GDM1 (cell line): Measurements from ENCODE around the gene SLC3A2.

Experiments
- DNase-seq: peaks from one replicate; lab custom pipeline; 2025; lab: John Stamatoyannopoulos, UW

SLC3A2 gene

DNA sequence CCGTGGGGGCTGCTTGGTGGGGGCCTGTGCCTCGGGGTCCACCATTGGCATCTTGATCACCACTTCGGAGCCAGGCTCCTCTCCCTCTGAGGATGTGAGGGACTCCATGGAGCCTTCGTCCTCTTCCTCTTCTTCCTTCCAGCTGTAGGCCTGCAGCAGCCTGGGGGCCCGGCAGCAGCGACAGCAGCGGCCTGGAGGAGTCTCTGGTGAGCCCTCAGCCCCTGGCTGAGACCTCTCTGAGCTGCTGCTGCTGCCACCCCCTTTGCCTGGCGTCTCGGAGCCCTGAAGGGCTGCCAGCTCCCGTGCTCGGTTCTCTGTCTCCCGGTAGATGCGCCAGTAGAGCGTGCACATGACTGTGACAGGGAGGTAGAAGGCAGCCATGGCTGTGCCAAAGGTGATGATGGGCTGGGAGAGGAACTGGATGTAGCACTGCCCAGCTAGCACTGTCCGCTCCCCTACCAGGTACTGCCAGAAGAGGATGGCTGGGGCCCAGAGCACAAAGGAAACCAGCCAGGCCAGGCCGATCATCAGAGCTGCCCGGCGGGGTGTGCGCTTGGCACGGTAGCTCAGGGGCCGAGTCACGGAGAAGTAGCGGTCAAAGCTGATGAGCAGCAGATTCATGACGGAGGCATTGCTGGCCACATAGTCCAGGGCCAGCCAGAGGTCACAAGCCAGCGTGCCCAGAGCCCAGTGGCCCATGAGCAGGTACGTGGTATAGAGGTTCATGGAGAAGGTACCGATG lies 29.6 kb downstream of the SLC3A2 start:
- DNase-seq = no peak

DNA sequence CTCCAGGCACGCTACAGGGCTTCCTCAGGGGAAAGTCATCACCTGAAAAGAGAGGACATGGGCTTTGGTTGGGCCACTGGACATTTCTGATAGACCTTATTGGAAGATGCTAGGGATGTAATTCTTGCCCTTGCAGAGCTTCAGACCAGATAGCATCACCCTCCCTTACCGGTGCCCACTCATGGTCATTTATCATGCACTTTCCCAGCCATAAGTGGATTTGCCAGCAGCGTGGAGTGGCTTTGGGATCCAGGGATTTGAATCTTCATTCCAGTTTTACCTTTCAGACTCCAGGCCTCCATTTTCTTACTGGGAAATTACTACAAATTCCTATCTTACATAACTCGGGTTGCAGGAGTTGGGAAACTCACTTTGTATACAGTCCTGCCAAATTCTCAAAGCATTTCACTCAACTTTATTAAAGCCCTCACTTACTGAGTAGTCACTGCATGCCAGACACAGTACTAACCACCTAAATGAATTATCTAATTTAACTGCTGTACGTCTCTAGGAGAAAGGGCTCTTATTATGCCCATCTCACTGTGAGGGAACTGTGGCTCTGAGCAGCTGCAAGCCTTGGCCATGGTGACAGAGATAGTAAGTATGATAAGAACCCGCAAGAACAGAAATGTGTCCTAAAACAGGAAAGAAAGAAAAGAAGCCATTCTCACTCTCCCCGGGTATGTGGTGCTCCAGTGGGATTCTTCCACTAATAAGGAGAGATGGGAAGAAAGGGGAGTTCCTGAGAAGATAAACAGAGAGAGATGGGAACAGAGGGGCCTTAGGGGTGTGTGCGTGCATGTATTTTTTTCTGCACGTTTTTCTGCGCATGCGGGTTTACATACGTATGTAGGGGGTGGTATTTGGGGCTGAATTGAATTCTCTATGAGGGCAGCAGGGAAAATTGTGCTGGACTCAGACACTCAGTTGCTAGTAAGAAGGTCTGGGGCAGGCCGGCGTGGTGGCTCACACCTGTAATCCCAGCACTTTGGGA lies 30.7 kb downstream of the SLC3A2 start:
- no peak for DNase-seq

DNA sequence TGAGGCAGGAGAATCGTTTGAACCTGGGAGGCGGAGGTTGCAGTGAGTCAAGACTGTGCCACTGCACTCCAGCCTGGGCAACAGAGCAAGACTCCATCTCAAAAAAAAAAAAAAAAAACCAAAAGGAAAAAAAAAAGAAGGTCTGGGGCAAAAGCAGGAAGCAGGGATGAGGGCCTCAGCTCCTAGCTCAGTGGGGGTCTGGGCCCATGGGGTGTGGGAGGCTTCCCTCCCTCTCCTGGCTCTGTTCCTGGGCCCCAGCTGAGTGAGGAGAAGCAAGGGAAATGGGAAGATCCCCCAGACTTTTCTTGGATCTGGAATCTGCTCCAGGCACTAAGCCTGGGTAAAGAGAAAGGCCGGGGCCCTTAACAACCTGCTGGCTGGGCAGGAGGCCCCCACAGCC lies 31.6 kb downstream of the SLC3A2 start:
- no peak for DNase-seq

GRCh38 chr11:62914416-62914815 lies 33.7 kb downstream of the SLC3A2 start:
- DNase-seq = no peak

DNA sequence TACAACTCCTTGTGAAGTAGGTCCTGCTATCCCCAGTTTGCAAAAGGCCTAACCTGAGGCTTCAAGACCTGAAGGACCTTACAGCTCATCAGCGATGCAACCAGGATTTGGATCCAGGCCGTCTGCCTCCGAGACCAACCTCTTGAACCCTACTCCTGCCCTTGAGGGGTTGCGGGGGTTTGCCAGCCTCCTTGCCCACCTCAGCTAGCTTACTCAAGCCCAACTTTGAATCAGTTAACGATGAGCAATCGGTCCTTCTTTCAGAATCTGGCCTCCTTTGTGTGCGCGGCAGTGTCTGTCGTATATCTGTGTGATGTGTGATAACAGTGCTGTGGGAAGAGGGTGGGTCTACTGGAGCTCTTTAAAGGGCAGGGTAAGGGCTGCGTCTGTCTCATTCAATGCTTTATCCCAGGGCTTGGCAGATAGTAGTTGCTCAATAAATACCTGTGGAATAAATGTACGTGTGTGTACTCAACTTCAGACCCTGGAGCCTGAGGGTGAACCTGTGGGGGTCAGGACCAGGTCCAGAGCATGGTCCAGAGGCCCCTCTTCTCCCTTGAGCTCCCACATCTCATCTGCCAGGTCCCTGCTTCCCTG lies 37.3 kb downstream of the SLC3A2 start:
- DNase-seq = no peak

DNA sequence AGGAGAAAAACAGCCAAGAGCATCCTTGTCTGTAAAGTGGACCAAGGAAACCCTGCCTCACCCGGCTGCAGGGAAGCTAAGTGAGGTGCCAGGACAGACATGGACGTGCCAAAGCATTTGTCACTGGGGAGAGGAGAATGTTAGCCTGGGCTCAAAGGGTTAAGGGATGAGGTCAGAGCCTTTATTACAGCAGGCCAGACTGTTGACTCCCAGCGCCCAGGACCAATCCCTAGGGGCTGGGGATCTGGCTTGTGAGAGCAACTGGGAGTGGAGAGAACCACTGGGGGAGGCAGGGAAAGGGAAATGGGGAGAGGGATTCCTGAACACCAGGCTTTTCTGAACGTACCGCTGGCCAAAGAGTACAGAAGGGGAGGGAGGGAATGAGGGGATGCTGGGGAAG lies 37.8 kb downstream of the SLC3A2 start:
- no peak for DNase-seq

DNA sequence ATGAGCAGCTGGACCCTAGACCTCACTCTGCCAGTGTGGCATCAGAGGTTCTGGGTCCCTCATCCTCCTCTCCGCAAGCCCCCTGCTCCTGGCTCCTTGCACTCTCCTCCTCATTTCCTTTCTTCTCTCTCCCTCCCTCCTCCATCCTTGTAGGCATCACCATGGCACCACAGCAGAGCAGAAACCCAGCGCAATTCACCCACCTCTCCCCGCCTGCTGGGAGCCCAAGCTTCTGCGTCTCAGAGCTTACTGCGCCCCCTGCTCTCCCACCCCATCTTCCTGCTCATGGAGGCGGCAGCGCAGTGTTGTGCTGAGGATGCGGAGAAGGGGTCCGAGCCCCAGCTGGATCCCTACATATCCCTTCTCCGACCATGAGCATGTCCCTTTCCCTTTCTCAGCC lies 38.8 kb downstream of the SLC3A2 start:
- no peak for DNase-seq

DNA sequence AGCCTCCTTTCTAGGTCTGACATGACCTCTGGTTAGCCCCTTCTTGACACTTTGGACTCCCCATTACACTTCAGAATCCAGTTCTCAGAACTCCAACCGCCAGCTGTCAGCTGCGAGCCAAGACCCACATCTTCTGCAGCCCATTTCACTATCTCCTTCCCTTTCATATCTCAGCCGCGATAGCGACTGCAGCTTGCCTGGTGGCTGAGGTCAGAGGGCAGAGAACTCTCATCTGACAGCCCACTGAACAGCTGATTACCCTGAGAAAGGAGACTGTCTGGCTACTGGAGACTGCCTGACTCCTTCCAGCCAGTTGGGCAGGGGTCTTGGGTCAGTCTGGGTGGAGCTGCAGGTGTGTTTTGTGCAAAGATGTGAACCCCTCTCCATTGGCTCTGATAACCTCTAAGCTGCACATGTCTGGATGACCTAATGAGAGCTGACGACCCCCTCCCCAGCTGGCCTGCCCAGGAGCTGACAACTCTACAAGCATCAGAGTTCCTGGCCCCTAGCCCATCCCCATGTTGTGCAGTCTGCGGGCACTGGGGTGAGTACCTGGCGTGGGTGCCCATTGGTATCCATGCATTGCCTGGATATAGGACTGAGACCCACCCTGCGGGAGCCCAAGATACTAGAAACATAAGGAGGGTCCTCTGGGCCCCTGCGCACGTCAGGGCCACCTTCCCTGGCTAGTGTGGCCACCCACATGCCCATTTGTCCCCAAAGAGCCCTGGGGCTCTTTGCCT lies 39.4 kb downstream of the SLC3A2 start:
- DNase-seq = no peak

DNA sequence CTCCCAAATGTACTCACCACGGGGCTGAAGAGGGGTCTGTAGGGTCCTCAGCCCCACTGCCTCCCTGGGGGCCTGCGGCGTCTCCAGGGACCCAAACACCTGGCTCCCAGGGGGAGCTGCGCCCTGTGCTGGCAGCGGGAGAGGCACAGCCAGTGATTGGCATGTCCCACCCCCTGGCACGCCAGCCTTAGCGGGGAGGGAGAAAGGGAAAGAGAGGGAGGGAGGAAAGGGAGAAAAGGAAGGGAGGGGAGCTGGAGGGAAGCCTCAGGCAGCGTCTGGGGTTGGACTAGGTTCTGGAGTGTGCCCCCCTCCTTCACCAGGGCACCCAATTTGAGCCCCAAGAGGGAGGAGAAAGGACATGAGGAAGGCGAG lies 40.5 kb downstream of the SLC3A2 start, which contains the start of gene CHRM1:
Gene CHRM1 (minus strand): TSS at position 163 of the 372 bp plus-strand sequence. CDS start 10,263 bp downstream, outside the sequence.
- DNase-seq = no peak

DNA sequence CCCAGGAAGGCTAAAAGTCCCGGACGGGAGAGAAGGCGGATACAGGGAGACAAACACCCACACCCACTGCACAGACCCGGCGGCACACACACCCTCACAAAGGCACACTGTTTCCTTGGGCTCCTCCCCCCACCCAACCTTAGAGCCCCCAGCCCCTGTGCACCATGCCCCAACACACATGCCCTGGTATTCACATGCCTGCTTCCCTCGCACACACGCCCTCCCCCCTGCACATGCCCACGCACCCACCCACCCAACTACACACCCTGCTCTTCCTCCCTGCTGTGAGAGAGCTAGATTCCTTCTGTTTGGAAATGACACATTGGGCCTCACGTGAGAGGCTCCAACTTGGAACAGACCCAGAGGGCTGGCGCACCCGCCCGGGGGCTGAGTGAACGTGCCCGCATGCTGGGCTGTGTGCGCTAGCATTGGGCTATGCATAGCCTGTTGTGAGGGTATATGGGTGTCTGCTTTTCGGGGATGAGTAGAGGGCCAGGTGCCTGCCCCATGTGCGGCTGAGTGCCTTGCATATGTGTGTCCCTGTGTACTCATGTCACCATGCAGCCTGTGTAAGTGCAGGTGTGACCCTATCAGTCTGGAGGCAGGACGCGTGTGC lies 41.0 kb downstream of the SLC3A2 start:
- DNase-seq = no peak

- DNase-seq = no peak
Observed at GRCh38 chr11:62922189-62922589, 41.5 kb downstream of the SLC3A2 start.

DNA sequence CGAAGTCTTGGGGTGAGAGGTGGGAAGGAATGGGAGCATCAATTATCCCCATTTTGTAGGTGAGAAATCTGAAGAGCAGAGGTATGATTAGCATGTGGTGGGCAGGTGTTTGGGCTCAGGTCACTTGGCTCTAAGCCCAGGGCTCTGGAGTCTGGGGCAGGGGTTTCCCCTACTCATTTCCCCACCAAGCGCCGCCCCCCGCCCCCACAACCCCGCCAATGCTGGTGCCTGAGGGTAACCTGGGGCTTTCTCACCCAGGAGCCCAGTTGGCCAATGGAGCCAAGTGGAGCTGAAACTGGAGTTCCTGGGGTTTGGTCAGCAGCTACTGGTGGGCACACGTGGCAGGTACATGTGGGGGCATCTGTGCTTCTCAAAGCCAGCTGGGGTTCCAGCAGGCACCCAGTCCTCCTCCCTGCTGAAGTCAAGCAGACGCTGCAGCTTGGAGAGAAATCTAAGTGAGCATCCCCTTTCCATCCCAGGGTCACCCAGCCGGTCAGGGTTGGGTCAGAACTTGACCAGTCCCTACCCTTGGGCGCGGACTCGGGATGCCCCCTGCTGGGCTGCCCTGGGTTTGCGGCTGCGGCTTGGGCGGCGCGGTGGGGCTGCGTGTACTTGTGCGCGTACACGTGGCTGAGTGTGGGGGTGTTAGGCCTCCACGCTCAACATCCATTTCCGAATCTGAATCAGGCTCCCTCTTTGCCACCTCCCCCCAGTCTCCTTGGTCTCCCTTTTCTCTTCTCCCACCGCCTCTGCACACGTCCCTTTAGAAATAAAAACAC lies 42.1 kb downstream of the SLC3A2 start:
- no peak for DNase-seq

GRCh38 chr11:62923601-62924411 lies 43.1 kb downstream of the SLC3A2 start:
- no peak for DNase-seq

- DNase-seq = no peak
Observed at GRCh38 chr11:62925308-62925707, 44.6 kb downstream of the SLC3A2 start.

GRCh38 chr11:62925745-62926679 lies 45.3 kb downstream of the SLC3A2 start:
- no peak for DNase-seq

DNA sequence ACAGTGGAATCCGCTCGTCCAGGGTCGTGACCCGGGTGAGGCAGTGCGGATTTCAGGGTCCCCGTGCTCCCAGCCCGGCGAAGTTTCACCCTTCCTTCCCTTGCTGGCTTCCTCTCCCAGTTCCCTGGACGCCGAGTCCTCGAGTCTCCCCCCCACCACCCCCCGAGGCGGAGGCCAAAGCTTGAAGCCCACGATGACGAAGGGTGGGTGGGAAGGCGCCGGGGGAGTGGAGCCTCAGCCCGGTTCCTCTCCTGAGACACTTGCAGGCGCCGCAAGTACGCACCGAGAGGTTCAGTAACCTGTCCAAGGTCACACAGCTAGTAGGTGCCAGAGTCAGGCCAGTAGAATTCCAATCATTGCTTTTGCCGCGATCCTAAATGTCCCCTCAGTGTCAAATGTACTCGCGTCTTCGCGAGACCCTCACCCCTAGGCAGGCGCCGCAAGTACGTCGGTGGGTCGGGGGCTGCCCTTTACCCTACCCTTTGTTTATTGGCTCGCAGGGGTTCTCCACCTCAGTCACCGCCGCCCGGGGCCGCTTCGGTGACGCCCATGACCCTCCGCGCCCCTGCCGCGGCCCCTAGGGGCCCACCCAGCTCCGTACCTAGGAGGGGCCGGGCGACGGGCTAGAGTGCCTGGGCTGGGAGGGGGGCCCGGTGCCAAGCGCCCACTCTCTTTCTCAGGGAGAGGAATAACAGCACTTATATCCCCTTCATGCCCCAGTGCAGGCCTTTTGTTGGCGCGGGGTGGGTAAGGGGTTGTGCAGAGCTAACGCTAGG lies 46.2 kb downstream of the SLC3A2 start:
- no peak for DNase-seq

DNA sequence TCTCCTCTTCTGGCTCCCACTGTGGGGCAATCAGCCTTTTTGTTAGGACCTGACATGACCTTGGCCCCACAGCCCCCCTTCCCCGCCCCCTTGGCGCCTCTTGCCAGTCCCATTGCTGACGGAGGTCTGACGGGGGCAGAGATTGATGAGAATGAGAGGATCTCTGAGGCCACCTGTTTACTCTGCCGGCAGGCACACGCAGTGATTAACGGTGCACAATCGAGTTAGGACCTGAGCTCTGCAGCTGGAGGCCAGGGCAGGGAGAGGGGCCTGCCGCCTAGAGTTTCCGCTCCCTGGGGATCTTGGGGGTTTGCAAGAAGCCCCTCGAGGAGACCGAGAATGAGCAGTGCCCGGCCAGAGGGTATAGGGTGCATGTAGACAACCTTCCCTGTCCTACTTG lies 47.3 kb downstream of the SLC3A2 start:
- DNase-seq = no peak

DNA sequence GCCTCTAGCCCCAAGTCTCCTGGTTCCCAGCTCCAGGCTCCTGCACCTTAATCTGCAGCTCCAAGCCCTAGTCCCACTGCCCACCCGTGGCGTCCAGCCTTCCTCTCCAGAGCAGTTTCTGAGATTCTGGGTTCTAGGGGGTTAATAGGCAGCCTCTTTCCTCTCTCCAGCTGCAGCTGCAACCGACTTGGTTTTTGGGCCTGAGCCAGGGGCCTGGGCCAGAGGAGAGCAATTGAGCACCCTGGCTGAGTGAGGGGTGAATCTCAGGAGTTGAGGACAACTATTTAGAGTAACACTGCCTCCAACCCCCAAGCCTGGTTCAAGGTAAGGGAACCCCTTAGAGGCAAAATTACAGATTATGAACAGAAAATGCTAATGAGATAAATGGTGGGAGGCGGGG lies 49.5 kb downstream of the SLC3A2 start:
- DNase-seq = no peak
